ENCODE results near the gene VIM.

Gene VIM

GRCh38 chr10:17228091-17229015, at the start of gene VIM:
VIM (plus strand) TSS chr10:17228241; CDS start chr10:17229423, 1,182 bp downstream.
- H3K36me3 Mint-ChIP-seq (ENCODE audit: low read depth), result peaks cover 37% of the 10 kb centered on the region
- peaks cover 61% of the 10 kb centered on the region for H3K4me1 Mint-ChIP-seq (ENCODE audit: low read depth)
- peak within 1 kb of the TSS; percentile 96 for H3K4me3 Mint-ChIP-seq
- peak within 1 kb of the TSS; percentile 94 for H3K27ac Mint-ChIP-seq
- H3K27me3 Mint-ChIP-seq, result no peaks in the 10 kb centered on the region
- H3K9me3 Mint-ChIP-seq, result no peaks in the 10 kb centered on the region

GRCh38 chr10:17179002-17179401, 49.0 kb upstream of the VIM start:
- no peaks in the 10 kb centered on the region for H3K27me3 Mint-ChIP-seq
- H3K36me3 Mint-ChIP-seq (ENCODE audit: low read depth), result no peaks in the 10 kb centered on the region
- no peak overlapping the region for H3K4me3 Mint-ChIP-seq
- H3K4me1 Mint-ChIP-seq (ENCODE audit: low read depth), result peaks cover 25% of the 10 kb centered on the region
- no peaks in the 10 kb centered on the region for H3K9me3 Mint-ChIP-seq
- no peak overlapping the region for H3K27ac Mint-ChIP-seq

- H3K36me3 Mint-ChIP-seq (ENCODE audit: low read depth), result no peaks in the 10 kb centered on the region
- H3K4me3 Mint-ChIP-seq, result no peak overlapping the region
- H3K27ac Mint-ChIP-seq, result no peak overlapping the region
- no peaks in the 10 kb centered on the region for H3K9me3 Mint-ChIP-seq
- no peaks in the 10 kb centered on the region for H3K27me3 Mint-ChIP-seq
- H3K4me1 Mint-ChIP-seq (ENCODE audit: low read depth), result peaks cover 14% of the 10 kb centered on the region
Observed at GRCh38 chr10:17181110-17181509, 46.9 kb upstream of the VIM start.

- peaks cover 7% of the 10 kb centered on the region for H3K4me1 Mint-ChIP-seq (ENCODE audit: low read depth)
- no peaks in the 10 kb centered on the region for H3K36me3 Mint-ChIP-seq (ENCODE audit: low read depth)
- H3K9me3 Mint-ChIP-seq, result no peaks in the 10 kb centered on the region
- no peak overlapping the region for H3K27ac Mint-ChIP-seq
- no peak overlapping the region for H3K4me3 Mint-ChIP-seq
- H3K27me3 Mint-ChIP-seq, result no peaks in the 10 kb centered on the region
Observed at GRCh38 chr10:17181751-17182150, 46.3 kb upstream of the VIM start.

GRCh38 chr10:17183110-17183509, 44.9 kb upstream of the VIM start:
- Mint-ChIP-seq H3K9me3 (no peaks in the 10 kb centered on the region), H3K36me3 (ENCODE audit: low read depth) (no peaks in the 10 kb centered on the region), H3K27ac (no peak overlapping the region), H3K4me3 (no peak overlapping the region), H3K4me1 (ENCODE audit: low read depth) (peaks cover 4% of the 10 kb centered on the region), H3K27me3 (no peaks in the 10 kb centered on the region)

- Mint-ChIP-seq H3K4me1 (ENCODE audit: low read depth) (peaks cover 11% of the 10 kb centered on the region), H3K4me3 (no peak overlapping the region), H3K36me3 (ENCODE audit: low read depth) (no peaks in the 10 kb centered on the region), H3K27me3 (no peaks in the 10 kb centered on the region), H3K9me3 (no peaks in the 10 kb centered on the region), H3K27ac (no peak overlapping the region)
Observed at GRCh38 chr10:17185873-17186272, 42.2 kb upstream of the VIM start.

- H3K4me3 Mint-ChIP-seq, result no peak overlapping the region
- no peaks in the 10 kb centered on the region for H3K27me3 Mint-ChIP-seq
- H3K4me1 Mint-ChIP-seq (ENCODE audit: low read depth), result peaks cover 11% of the 10 kb centered on the region
- no peak overlapping the region for H3K27ac Mint-ChIP-seq
- H3K9me3 Mint-ChIP-seq, result no peaks in the 10 kb centered on the region
- H3K36me3 Mint-ChIP-seq (ENCODE audit: low read depth), result no peaks in the 10 kb centered on the region
Observed at GRCh38 chr10:17188644-17189172, 39.3 kb upstream of the VIM start.

GRCh38 chr10:17190602-17191001, 37.4 kb upstream of the VIM start:
- H3K27me3 Mint-ChIP-seq, result no peaks in the 10 kb centered on the region
- H3K27ac Mint-ChIP-seq, result no peak overlapping the region
- H3K4me3 Mint-ChIP-seq, result no peak overlapping the region
- H3K4me1 Mint-ChIP-seq (ENCODE audit: low read depth), result peaks cover 18% of the 10 kb centered on the region
- H3K9me3 Mint-ChIP-seq, result no peaks in the 10 kb centered on the region
- H3K36me3 Mint-ChIP-seq (ENCODE audit: low read depth), result peaks cover 6% of the 10 kb centered on the region

- H3K27me3 Mint-ChIP-seq, result no peaks in the 10 kb centered on the region
- H3K4me3 Mint-ChIP-seq, result no peak overlapping the region
- H3K36me3 Mint-ChIP-seq (ENCODE audit: low read depth), result peaks cover 6% of the 10 kb centered on the region
- peaks cover 29% of the 10 kb centered on the region for H3K4me1 Mint-ChIP-seq (ENCODE audit: low read depth)
- no peak overlapping the region for H3K27ac Mint-ChIP-seq
- no peaks in the 10 kb centered on the region for H3K9me3 Mint-ChIP-seq
Observed at GRCh38 chr10:17195083-17195482, 33.0 kb upstream of the VIM start.

- Mint-ChIP-seq H3K9me3 (no peaks in the 10 kb centered on the region), H3K27ac (no peak overlapping the region), H3K4me1 (ENCODE audit: low read depth) (peaks cover 36% of the 10 kb centered on the region), H3K27me3 (no peaks in the 10 kb centered on the region), H3K4me3 (no peak overlapping the region), H3K36me3 (ENCODE audit: low read depth) (peaks cover 6% of the 10 kb centered on the region)
Observed at GRCh38 chr10:17196045-17196444, 32.0 kb upstream of the VIM start.

GRCh38 chr10:17196573-17196972, 31.5 kb upstream of the VIM start:
- no peaks in the 10 kb centered on the region for H3K9me3 Mint-ChIP-seq
- no peaks in the 10 kb centered on the region for H3K27me3 Mint-ChIP-seq
- H3K4me3 Mint-ChIP-seq, result no peak overlapping the region
- H3K4me1 Mint-ChIP-seq (ENCODE audit: low read depth), result peaks cover 36% of the 10 kb centered on the region
- H3K27ac Mint-ChIP-seq, result no peak overlapping the region
- H3K36me3 Mint-ChIP-seq (ENCODE audit: low read depth), result peaks cover 6% of the 10 kb centered on the region

- Mint-ChIP-seq H3K36me3 (ENCODE audit: low read depth) (peaks cover 1% of the 10 kb centered on the region), H3K9me3 (no peaks in the 10 kb centered on the region), H3K4me1 (ENCODE audit: low read depth) (peaks cover 36% of the 10 kb centered on the region), H3K27me3 (no peaks in the 10 kb centered on the region), H3K4me3 (peak overlapping the region; percentile 91), H3K27ac (peak overlapping the region; percentile 23)
Observed at GRCh38 chr10:17199351-17199804, 28.7 kb upstream of the VIM start.

GRCh38 chr10:17200001-17200911, 27.8 kb upstream of the VIM start:
- Mint-ChIP-seq H3K36me3 (ENCODE audit: low read depth) (no peaks in the 10 kb centered on the region), H3K27me3 (no peaks in the 10 kb centered on the region), H3K4me3 (peak overlapping the region; percentile 91), H3K9me3 (no peaks in the 10 kb centered on the region), H3K4me1 (ENCODE audit: low read depth) (peaks cover 42% of the 10 kb centered on the region), H3K27ac (peak overlapping the region; percentile 93)

- Mint-ChIP-seq H3K36me3 (ENCODE audit: low read depth) (no peaks in the 10 kb centered on the region), H3K9me3 (no peaks in the 10 kb centered on the region), H3K27ac (peak within 1 kb of the TSS; percentile 93)
Observed at GRCh38 chr10:17200912-17201793, 26.9 kb upstream of the VIM start, which contains the start of gene TRDMT1. TRDMT1 (minus strand) TSS chr10:17201672; CDS start chr10:17201634, 38 bp downstream.

More at GRCh38 chr10:17200912-17201793, 26.9 kb upstream of the VIM start, which contains the start of gene TRDMT1:
- no peaks in the 10 kb centered on the region for H3K27me3 Mint-ChIP-seq
- H3K4me3 Mint-ChIP-seq, result peak within 1 kb of the TSS; percentile 91
- H3K4me1 Mint-ChIP-seq (ENCODE audit: low read depth), result peaks cover 51% of the 10 kb centered on the region
